ENCODE measurements around the gene GATC.

DNA sequence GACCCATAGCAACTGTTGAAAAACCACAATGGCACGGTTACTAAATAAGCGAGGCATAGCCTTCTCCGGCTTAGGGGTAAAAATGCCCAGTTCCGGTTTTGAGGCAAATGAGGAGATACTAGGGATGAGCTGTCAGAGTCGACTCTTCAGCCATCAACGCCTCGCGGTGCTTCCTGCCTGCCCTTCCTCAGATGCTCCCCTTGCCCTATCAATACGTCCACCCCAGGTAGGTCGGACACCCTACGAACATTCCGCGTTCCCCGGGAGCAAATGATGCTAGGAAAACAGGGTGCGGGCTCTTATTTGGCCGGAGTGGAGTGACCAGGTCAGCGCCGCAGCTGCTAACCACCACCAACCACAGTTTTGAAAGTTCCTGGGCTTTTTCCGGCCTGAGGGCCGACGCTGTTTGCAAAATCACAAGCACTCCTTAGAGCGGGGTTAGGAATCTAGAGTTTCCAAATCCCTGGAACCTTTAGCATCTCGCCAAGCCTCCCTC is 22.1 kb downstream of the GATC start:
- TF ChIP-seq, protein P1, sequence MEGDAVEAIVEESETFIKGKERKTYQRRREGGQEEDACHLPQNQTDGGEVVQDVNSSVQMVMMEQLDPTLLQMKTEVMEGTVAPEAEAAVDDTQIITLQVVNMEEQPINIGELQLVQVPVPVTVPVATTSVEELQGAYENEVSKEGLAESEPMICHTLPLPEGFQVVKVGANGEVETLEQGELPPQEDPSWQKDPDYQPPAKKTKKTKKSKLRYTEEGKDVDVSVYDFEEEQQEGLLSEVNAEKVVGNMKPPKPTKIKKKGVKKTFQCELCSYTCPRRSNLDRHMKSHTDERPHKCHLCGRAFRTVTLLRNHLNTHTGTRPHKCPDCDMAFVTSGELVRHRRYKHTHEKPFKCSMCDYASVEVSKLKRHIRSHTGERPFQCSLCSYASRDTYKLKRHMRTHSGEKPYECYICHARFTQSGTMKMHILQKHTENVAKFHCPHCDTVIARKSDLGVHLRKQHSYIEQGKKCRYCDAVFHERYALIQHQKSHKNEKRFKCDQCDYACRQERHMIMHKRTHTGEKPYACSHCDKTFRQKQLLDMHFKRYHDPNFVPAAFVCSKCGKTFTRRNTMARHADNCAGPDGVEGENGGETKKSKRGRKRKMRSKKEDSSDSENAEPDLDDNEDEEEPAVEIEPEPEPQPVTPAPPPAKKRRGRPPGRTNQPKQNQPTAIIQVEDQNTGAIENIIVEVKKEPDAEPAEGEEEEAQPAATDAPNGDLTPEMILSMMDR (IDR thresholded peaks at IDR 0.05; ENCODE audit: low read depth, low read length): no peak
- TF ChIP-seq, protein P2, sequence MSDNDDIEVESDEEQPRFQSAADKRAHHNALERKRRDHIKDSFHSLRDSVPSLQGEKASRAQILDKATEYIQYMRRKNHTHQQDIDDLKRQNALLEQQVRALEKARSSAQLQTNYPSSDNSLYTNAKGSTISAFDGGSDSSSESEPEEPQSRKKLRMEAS (IDR thresholded peaks at IDR 0.05; ENCODE audit: low read depth, low read length): no peak

Measured in NB4 (cell line).